ENCODE data around the gene PNPO. TPM values are rescaled to one million over a fixed set of nuclear protein-coding genes. Genes with fewer than 3 reads are reported as not detected.

The PNPO gene
- total and polyA plus RNA-seq, 8 donors = 7.6 to 44.2 (median 12.1) TPM; not detected in 1

DNA sequence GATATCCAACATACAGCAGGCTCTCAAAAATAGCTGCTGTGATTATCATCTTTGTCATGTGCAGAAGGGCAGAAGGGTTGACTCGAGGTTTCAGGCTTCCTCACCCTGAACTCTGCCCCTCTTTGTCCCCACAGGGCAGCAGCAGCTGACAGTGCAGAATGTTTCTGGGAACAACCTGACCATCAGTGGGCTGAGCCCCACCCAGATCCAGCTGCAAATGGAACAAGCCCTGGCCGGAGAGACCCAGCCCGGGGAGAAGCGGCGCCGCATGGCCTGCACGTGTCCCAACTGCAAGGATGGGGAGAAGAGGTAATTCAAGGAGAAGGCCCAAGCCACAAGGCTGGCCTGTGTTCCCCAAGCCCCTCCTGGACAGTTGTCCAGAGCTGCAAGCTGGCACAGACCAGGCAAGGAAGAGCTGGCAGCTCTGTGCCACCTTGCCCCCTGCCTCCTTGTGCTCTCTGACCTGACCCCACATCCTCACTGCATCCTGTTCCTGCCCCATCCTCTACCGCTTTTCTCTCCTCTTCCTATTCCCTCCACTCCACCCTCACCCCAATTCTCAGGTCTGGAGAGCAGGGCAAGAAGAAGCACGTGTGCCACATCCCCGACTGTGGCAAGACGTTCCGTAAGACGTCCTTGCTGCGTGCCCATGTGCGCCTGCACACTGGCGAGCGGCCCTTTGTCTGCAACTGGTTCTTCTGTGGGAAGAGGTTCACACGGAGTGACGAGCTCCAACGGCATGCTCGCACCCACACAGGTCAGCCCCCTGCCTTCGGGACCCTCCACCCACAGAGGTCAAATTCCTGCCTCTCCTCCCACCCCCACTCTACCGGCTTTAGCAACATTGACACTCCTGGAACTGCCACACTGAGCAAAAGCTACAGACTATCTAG lies 16.3 kb upstream of the PNPO start:
- DNase-seq = no peak
- H3K36me3 ChIP-seq = peaks cover 44 to 88% (median 83%) of the 10 kb centered on the region in 4 donors
- intact Hi-C loops (cut with DNase I; ENCODE audit: low total_unique reads) = no loop called here
- H3K4me3 ChIP-seq = no peak overlapping the region
- H3K27ac ChIP-seq = no peak overlapping the region
- H3K4me1 ChIP-seq = no peaks in the 10 kb centered on the region
- H3K27me3 ChIP-seq = no peaks in the 10 kb centered on the region
- 85 to 94% (median 91%) methylated on average over 17 to 23 of the region's 23 CpGs for WGBS, 5 donors
- no peaks in the 10 kb centered on the region for H3K9me3 ChIP-seq
- TF ChIP-seq, protein P1, sequence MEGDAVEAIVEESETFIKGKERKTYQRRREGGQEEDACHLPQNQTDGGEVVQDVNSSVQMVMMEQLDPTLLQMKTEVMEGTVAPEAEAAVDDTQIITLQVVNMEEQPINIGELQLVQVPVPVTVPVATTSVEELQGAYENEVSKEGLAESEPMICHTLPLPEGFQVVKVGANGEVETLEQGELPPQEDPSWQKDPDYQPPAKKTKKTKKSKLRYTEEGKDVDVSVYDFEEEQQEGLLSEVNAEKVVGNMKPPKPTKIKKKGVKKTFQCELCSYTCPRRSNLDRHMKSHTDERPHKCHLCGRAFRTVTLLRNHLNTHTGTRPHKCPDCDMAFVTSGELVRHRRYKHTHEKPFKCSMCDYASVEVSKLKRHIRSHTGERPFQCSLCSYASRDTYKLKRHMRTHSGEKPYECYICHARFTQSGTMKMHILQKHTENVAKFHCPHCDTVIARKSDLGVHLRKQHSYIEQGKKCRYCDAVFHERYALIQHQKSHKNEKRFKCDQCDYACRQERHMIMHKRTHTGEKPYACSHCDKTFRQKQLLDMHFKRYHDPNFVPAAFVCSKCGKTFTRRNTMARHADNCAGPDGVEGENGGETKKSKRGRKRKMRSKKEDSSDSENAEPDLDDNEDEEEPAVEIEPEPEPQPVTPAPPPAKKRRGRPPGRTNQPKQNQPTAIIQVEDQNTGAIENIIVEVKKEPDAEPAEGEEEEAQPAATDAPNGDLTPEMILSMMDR (IDR thresholded peaks at IDR 0.05) = no peak
- no peak for TF ChIP-seq EP300 (IDR thresholded peaks at IDR 0.05)
- TF ChIP-seq POLR2A (IDR thresholded peaks at IDR 0.05) = no peak
- no peak for TF ChIP-seq POLR2AphosphoS5 (IDR thresholded peaks at IDR 0.05)

DNA sequence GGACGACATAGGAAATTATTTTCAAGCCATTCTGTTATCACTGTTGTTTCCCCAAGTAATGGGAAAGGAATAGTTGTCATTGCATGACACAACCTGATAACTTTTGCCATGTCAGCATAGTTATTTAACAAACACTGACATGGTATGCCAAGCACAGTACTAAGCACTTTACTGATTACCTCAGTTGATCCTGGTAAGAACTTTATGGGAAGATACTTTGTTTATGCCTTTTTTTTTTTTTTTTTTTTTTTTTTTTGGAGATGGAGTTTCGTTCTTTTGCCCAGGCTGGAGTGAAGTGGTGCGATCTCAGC lies 15.7 kb upstream of the PNPO start:
- H3K27ac ChIP-seq = no peak overlapping the region
- WGBS, 5 donors = 74 to 90% (median 87%) methylated on average over 3 of the region's 3 CpGs
- peaks cover 44 to 94% (median 89%) of the 10 kb centered on the region in 4 donors for H3K36me3 ChIP-seq

DNA sequence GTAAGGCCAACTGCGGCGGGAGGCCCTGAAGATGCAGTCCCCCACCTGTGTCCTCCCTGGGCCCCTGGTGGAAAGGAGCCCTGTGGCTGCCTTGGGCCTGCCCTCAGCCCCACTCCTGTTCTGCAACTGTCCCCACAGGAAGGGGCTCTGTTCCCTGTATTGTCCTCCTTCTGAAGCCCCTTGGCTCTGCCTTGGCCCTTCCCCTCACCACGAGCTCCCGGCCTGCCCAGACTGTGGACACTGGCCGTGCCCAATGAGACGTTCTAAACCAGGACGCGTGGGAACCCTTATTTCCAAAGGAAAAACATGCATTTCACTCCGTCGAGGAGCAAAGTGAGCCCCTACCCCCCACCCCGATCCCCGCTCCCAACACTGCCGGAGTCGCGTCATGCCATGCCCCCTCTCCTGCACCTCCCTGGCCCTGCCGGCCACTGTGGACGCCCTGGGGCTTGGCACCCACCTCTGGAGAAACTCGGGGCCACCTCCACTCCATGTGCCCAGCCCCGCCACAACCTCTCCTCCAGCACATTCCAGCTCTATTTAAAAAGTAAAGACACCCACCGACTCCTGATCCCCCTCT lies 13.5 kb upstream of the PNPO start:
- Histone ChIP-seq H3K27me3 (no peaks in the 10 kb centered on the region), H3K9me3 (no peaks in the 10 kb centered on the region), H3K36me3 (peaks cover 43 to 82% (median 79%) of the 10 kb centered on the region in 4 donors), H3K4me3 (no peak overlapping the region), H3K4me1 (no peaks in the 10 kb centered on the region), H3K27ac (no peak overlapping the region)
- no peak for DNase-seq
- intact Hi-C loops (cut with DNase I; ENCODE audit: low total_unique reads) = no loop called here
- TF ChIP-seq, protein P1 (IDR thresholded peaks at IDR 0.05) = no peak
- WGBS, 5 donors = 89 to 94% (median 92%) methylated on average over 18 to 20 of the region's 20 CpGs

More for the DNA sequence above, 15.7 kb upstream of the PNPO start:
- H3K27me3 ChIP-seq = no peaks in the 10 kb centered on the region
- no peaks in the 10 kb centered on the region for H3K9me3 ChIP-seq
- intact Hi-C loops (cut with DNase I; ENCODE audit: low total_unique reads) = no loop called here
- no peak overlapping the region for H3K4me3 ChIP-seq
- DNase-seq = no peak
- TF ChIP-seq POLR2A (IDR thresholded peaks at IDR 0.05) (no peak), POLR2AphosphoS5 (IDR thresholded peaks at IDR 0.05) (no peak), EP300 (IDR thresholded peaks at IDR 0.05) (no peak)
- TF ChIP-seq, protein P1 (IDR thresholded peaks at IDR 0.05) = no peak
- H3K4me1 ChIP-seq = no peaks in the 10 kb centered on the region

DNA sequence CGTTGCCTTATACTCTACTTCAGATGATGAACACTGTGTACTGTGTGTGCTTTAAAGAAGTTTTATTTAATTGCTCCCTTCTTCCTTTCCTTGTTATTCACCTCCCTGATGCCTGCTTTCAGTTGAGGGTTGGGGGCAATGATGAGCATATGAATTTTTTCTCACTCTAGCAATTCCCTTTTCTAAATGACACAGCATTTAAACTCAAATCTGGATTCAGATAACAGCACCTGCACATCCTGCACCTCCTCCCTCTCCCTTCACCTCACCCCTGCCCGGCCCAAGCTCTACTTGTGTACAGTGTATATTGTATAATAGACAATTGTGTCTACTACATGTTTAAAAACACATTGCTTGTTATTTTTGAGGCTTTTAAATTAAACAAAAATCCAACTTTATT lies 13.0 kb upstream of the PNPO start:
- intact Hi-C loops (cut with DNase I; ENCODE audit: low total_unique reads) = no loop called here
- H3K27ac ChIP-seq = no peak overlapping the region
- H3K27me3 ChIP-seq = no peaks in the 10 kb centered on the region
- H3K4me1 ChIP-seq = no peaks in the 10 kb centered on the region
- no peak for TF ChIP-seq EP300 (IDR thresholded peaks at IDR 0.05)
- TF ChIP-seq, protein P1 (IDR thresholded peaks at IDR 0.05) = no peak
- TF ChIP-seq POLR2A (IDR thresholded peaks at IDR 0.05) = no peak
- no peak for TF ChIP-seq POLR2AphosphoS5 (IDR thresholded peaks at IDR 0.05)
- no peaks in the 10 kb centered on the region for H3K9me3 ChIP-seq
- DNase-seq = no peak
- 65 to 80% (median 76%) methylated on average over 2 of the region's 2 CpGs for WGBS, 5 donors
- H3K4me3 ChIP-seq = no peak overlapping the region
- H3K36me3 ChIP-seq = peaks cover 38 to 77% (median 74%) of the 10 kb centered on the region in 4 donors
